Chondrocyte (in vitro differentiated cells): ENCODE data around the gene KLF12. TPM values are rescaled to one million over a fixed set of nuclear protein-coding genes. Genes with fewer than 3 reads are reported as not detected.

Source experiments
- DNase-seq: peaks from one replicate; pipeline ENCODE4 v3.0.0; 2021; ENCODE audit warnings: mixed read lengths, low spot score
- H3K27ac Mint-ChIP-seq: one replicate; pipeline ENCODE4 v1.8.0; 2021; ENCODE audit warnings: mild to moderate bottlenecking, moderate library complexity, mixed read lengths; ENCODE audit not compliant: unreplicated experiment
- H3K27me3 Mint-ChIP-seq: 2 replicates; pipeline ENCODE4 v1.8.0; 2021; ENCODE audit warnings: low read depth, mixed read lengths
- H3K36me3 Mint-ChIP-seq: 2 replicates; pipeline ENCODE4 v1.8.0; 2021; ENCODE audit warnings: low read depth, mixed read lengths
- H3K4me1 Mint-ChIP-seq: 2 replicates; pipeline ENCODE4 v1.8.0; 2021; ENCODE audit warnings: low read depth, mild to moderate bottlenecking, mixed read lengths
- H3K4me3 Mint-ChIP-seq: one replicate; pipeline ENCODE4 v1.8.0; 2021; ENCODE audit warnings: mild to moderate bottlenecking, moderate library complexity, mixed read lengths; ENCODE audit not compliant: unreplicated experiment
- H3K9me3 Mint-ChIP-seq: 2 replicates; pipeline ENCODE4 v1.8.0; 2021; ENCODE audit warnings: low read depth, mixed read lengths
- total RNA-seq: library from RNA; stranded (reverse); gene quantifications from 3 replicates; pipeline ENCODE4 v1.2.1, GENCODE V29; 2021
- TF ChIP-seq, protein P1 (sequence below): fragments of 200-600 bp; sonication (generic); IDR thresholded peaks from 2 replicates; pipeline ENCODE4 v1.5.0; 2021; ENCODE audit warnings: antibody characterized with exemption, mild to moderate bottlenecking, moderate library complexity

KLF12 gene
- total RNA-seq, 1 donor from 2014 or later: 29.0 TPM

- Mint-ChIP-seq H3K27ac (no peak overlapping the region), H3K4me3 (no peak overlapping the region), H3K36me3 (no peaks in the 10 kb centered on the region), H3K27me3 (no peaks in the 10 kb centered on the region), H3K4me1 (no peaks in the 10 kb centered on the region), H3K9me3 (no peaks in the 10 kb centered on the region)
- TF ChIP-seq, protein P1, sequence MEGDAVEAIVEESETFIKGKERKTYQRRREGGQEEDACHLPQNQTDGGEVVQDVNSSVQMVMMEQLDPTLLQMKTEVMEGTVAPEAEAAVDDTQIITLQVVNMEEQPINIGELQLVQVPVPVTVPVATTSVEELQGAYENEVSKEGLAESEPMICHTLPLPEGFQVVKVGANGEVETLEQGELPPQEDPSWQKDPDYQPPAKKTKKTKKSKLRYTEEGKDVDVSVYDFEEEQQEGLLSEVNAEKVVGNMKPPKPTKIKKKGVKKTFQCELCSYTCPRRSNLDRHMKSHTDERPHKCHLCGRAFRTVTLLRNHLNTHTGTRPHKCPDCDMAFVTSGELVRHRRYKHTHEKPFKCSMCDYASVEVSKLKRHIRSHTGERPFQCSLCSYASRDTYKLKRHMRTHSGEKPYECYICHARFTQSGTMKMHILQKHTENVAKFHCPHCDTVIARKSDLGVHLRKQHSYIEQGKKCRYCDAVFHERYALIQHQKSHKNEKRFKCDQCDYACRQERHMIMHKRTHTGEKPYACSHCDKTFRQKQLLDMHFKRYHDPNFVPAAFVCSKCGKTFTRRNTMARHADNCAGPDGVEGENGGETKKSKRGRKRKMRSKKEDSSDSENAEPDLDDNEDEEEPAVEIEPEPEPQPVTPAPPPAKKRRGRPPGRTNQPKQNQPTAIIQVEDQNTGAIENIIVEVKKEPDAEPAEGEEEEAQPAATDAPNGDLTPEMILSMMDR: no peak
- DNase-seq: no peak
Observed at GRCh38 chr13:74169676-74170075, 35.5 kb upstream of the KLF12 start.

- Mint-ChIP-seq H3K27me3 (no peaks in the 10 kb centered on the region), H3K36me3 (no peaks in the 10 kb centered on the region), H3K9me3 (no peaks in the 10 kb centered on the region), H3K27ac (no peak overlapping the region), H3K4me3 (no peak overlapping the region), H3K4me1 (no peaks in the 10 kb centered on the region)
- no peak for DNase-seq
- TF ChIP-seq, protein P1: no peak
Observed at GRCh38 chr13:74168263-74168675, 34.1 kb upstream of the KLF12 start.

DNA sequence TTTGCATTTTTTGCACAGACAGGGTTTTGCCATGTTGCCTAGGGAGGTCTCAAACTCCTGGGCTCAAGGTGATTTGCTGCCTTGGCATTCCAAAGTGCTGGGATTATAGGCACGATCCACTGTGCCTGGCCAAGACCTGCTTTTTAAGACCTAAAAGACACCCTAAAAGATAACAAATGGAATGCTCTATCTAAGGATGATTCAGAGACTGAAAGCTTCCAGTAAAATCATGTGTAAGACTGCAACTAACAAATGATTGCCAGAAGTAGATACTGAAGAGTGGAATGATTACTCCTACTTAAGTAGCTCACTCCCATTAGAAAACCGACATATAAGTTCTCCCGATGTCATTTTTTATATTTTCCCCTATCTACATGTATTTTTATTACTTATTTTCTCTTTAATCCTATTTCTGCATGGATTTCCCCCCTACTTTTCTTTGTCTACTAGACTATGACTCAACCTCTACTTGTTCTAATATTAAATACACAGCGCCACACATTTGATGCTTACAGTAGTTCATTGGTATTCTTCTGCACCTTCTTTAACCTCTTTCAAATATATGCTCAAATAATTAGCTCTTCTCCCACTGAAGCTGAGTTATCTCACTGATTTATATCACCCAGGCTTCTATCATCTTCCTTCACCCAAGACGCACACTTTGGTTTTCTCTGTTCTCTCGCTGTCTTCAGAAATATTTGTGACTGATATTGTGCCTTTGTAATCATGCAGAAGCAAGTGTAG, 32.2 kb upstream of the KLF12 start:
- H3K36me3 Mint-ChIP-seq: no peaks in the 10 kb centered on the region
- no peak overlapping the region for H3K27ac Mint-ChIP-seq
- no peaks in the 10 kb centered on the region for H3K9me3 Mint-ChIP-seq
- DNase-seq: no peak
- no peaks in the 10 kb centered on the region for H3K4me1 Mint-ChIP-seq
- no peaks in the 10 kb centered on the region for H3K27me3 Mint-ChIP-seq
- no peak overlapping the region for H3K4me3 Mint-ChIP-seq
- TF ChIP-seq, protein P1: no peak

DNA sequence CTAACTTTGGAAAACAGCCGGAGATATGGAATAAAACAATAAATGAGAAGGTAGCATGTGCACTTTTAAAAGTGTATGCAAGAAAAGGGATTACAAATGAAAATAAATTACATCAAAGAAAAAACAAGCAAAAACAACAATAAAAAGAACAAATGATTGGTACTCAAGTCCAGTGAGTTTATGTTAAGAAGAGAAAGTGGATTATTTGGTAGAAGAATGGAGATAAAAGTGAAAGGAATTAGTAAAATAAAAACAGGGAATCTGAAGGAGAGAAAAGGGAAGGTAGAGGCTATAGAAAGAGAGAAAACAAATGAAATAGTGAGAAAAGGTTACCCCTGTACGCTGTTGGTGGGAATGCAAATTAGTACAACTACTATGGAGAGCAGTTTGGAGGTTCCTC, 28.6 kb upstream of the KLF12 start:
- Mint-ChIP-seq H3K4me3 (no peak overlapping the region), H3K9me3 (no peaks in the 10 kb centered on the region), H3K27ac (no peak overlapping the region), H3K36me3 (no peaks in the 10 kb centered on the region), H3K27me3 (no peaks in the 10 kb centered on the region), H3K4me1 (peaks cover 7% of the 10 kb centered on the region)
- DNase-seq: no peak
- TF ChIP-seq, protein P1: no peak

DNA sequence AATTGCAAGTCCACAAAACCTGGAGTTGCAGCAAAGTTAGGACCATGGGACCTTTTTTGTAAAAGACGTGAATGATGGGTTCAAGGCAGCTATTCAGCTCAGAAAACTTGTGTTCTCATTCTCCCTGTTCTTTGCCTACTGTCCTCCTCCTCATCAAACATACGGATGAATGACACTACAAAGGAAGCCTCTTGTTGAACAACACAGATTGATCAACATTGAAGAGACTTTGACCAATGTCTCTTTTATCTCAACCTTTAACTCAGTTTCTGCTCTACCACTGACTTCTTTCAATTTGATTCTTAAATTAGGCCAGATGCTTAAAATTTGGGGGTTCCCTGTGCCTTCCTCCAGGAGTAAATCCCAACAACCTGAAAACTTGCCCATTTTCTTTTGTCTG, 27.9 kb upstream of the KLF12 start:
- H3K36me3 Mint-ChIP-seq: no peaks in the 10 kb centered on the region
- no peaks in the 10 kb centered on the region for H3K9me3 Mint-ChIP-seq
- no peak for DNase-seq
- peaks cover 8% of the 10 kb centered on the region for H3K4me1 Mint-ChIP-seq
- H3K27me3 Mint-ChIP-seq: no peaks in the 10 kb centered on the region
- H3K27ac Mint-ChIP-seq: no peak overlapping the region
- TF ChIP-seq, protein P1: no peak
- H3K4me3 Mint-ChIP-seq: no peak overlapping the region
